ENCODE results near the gene RANBP17. TPM values are rescaled to one million over a fixed set of nuclear protein-coding genes. Genes with fewer than 3 reads are reported as not detected.

RANBP17 gene
- total RNA-seq, 1 donor from 2014 or later: 49.7 TPM

DNA sequence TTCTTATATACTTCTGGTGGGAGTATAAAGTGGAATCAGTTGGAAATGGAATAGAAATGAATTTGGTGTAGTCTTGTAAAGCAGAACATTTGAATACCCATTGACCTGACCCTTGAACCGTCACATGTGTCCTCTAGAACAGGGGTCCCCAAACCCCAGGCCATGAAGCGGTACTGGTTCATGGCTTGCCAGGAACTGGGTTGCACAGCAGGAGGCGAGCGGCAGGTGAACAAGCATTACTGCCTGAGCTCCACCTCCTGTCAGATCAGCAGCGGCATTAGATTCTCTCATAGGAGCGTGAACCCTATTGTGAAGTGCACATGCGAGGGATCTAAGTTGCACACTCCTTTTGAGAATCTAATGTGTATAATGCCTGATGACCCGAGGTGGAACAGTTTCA lies 80.0 kb downstream of the RANBP17 start:
- no peak overlapping the region for H3K27ac Mint-ChIP-seq
- Histone ChIP-seq H3K9me3 (ENCODE audit: low read depth) (no peaks in the 10 kb centered on the region), H3K79me2 (ENCODE audit: low read depth) (no peaks in the 10 kb centered on the region), H2AFZ (replicated peaks) (no peak overlapping the region), H4K20me1 (ENCODE audit: low read depth) (no peaks in the 10 kb centered on the region), H3K27me3 (no peaks in the 10 kb centered on the region), H3K4me1 (no peaks in the 10 kb centered on the region), H3K4me3 (no peak overlapping the region), H3K36me3 (no peaks in the 10 kb centered on the region), H3F3A (ENCODE audit: low read depth) (no peaks in the 10 kb centered on the region), H3K4me2 (no peak overlapping the region), H3K27ac (no peak overlapping the region), H3K9ac (no peak overlapping the region)
- H3K4me3 Mint-ChIP-seq: no peak overlapping the region
- no peak for DNase-seq (ENCODE audit: low spot score)
- H3K9me3 Mint-ChIP-seq: peaks cover 3% of the 10 kb centered on the region
- TF ChIP-seq, protein P1, sequence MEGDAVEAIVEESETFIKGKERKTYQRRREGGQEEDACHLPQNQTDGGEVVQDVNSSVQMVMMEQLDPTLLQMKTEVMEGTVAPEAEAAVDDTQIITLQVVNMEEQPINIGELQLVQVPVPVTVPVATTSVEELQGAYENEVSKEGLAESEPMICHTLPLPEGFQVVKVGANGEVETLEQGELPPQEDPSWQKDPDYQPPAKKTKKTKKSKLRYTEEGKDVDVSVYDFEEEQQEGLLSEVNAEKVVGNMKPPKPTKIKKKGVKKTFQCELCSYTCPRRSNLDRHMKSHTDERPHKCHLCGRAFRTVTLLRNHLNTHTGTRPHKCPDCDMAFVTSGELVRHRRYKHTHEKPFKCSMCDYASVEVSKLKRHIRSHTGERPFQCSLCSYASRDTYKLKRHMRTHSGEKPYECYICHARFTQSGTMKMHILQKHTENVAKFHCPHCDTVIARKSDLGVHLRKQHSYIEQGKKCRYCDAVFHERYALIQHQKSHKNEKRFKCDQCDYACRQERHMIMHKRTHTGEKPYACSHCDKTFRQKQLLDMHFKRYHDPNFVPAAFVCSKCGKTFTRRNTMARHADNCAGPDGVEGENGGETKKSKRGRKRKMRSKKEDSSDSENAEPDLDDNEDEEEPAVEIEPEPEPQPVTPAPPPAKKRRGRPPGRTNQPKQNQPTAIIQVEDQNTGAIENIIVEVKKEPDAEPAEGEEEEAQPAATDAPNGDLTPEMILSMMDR (IDR thresholded peaks at IDR 0.05): no peak
- TF ChIP-seq EZH2phosphoT487 (IDR thresholded peaks at IDR 0.05): no peak
- TF ChIP-seq EZH2 (IDR thresholded peaks at IDR 0.05): no peak
- no peaks in the 10 kb centered on the region for H3K4me1 Mint-ChIP-seq
- H3K36me3 Mint-ChIP-seq: peaks cover 10% of the 10 kb centered on the region
- H3K27me3 Mint-ChIP-seq (ENCODE audit: insufficient read depth, low read depth): no peaks in the 10 kb centered on the region

DNA sequence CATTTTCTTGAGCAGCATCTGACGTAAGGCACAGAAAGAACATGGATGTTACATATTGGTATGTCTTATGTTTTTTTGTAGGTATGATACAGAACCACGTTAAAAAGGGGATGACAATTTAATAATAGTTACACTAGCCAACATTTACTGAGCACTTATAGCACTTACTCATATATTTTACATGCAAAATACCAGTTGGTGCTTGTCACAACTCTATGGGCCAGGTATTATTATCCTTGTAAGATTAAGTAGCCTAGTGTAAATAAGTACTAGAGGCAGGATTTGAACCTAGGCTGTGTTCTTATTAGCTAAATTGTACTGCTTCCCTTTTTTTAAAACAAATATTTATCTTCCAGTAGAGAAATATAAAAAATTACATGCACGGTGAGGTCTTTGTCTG lies 83.5 kb downstream of the RANBP17 start:
- Mint-ChIP-seq H3K36me3 (no peaks in the 10 kb centered on the region), H3K27ac (no peak overlapping the region)

DNA sequence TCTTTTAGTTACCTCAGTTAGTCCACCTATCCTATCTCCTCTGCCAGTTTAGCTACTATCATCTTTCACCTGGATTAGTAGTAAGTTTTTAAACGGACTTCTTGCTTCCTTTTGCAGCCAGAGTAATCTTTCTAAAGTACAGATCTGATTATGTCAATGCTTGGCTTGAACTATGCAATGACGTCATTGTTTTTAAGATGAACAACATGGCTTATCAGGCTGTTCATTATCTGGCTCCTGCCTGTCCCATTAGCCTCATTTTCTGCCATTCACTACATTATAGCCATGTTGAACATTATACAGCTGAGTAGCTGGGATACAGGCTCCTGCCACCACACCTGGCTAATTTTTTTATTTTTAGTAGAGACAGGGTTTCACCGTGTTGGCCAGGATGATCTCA lies 98.7 kb downstream of the RANBP17 start:
- no peak overlapping the region for H3K4me3 ChIP-seq
- no peaks in the 10 kb centered on the region for H3F3A ChIP-seq (ENCODE audit: low read depth)
- no peaks in the 10 kb centered on the region for H3K27me3 ChIP-seq
- DNase-seq (ENCODE audit: low spot score): no peak
- no peak overlapping the region for H3K27ac ChIP-seq
- Mint-ChIP-seq H3K4me3 (no peak overlapping the region), H3K4me1 (no peaks in the 10 kb centered on the region), H3K9me3 (peaks cover 3% of the 10 kb centered on the region), H3K27ac (no peak overlapping the region), H3K27me3 (ENCODE audit: insufficient read depth, low read depth) (no peaks in the 10 kb centered on the region), H3K36me3 (peaks cover 1% of the 10 kb centered on the region)
- no peaks in the 10 kb centered on the region for H3K4me1 ChIP-seq
- no peak overlapping the region for H2AFZ ChIP-seq (replicated peaks)
- no peak overlapping the region for H3K9ac ChIP-seq
- no peaks in the 10 kb centered on the region for H4K20me1 ChIP-seq (ENCODE audit: low read depth)
- no peaks in the 10 kb centered on the region for H3K36me3 ChIP-seq
- H3K79me2 ChIP-seq (ENCODE audit: low read depth): no peaks in the 10 kb centered on the region
- TF ChIP-seq EZH2phosphoT487 (IDR thresholded peaks at IDR 0.05) (no peak), EZH2 (IDR thresholded peaks at IDR 0.05) (no peak)
- TF ChIP-seq, protein P1 (IDR thresholded peaks at IDR 0.05): no peak
- no peak overlapping the region for H3K4me2 ChIP-seq
- H3K9me3 ChIP-seq (ENCODE audit: low read depth): no peaks in the 10 kb centered on the region

More for the DNA sequence above, 83.5 kb downstream of the RANBP17 start:
- Histone ChIP-seq H3K27ac (no peak overlapping the region), H3K9me3 (ENCODE audit: low read depth) (no peaks in the 10 kb centered on the region), H3K27me3 (no peaks in the 10 kb centered on the region), H3F3A (ENCODE audit: low read depth) (no peaks in the 10 kb centered on the region), H4K20me1 (ENCODE audit: low read depth) (no peaks in the 10 kb centered on the region), H2AFZ (replicated peaks) (no peak overlapping the region), H3K9ac (no peak overlapping the region), H3K4me3 (no peak overlapping the region), H3K4me1 (no peaks in the 10 kb centered on the region), H3K36me3 (no peaks in the 10 kb centered on the region), H3K79me2 (ENCODE audit: low read depth) (no peaks in the 10 kb centered on the region), H3K4me2 (no peak overlapping the region)
- Mint-ChIP-seq H3K4me1 (no peaks in the 10 kb centered on the region), H3K27me3 (ENCODE audit: insufficient read depth, low read depth) (no peaks in the 10 kb centered on the region), H3K4me3 (no peak overlapping the region), H3K9me3 (no peaks in the 10 kb centered on the region)
- TF ChIP-seq EZH2 (IDR thresholded peaks at IDR 0.05) (no peak), EZH2phosphoT487 (IDR thresholded peaks at IDR 0.05) (no peak)
- TF ChIP-seq, protein P1 (IDR thresholded peaks at IDR 0.05): no peak
- DNase-seq (ENCODE audit: low spot score): no peak
